ENCODE results near the gene NRP2.

- TF ChIP-seq POLR2A (IDR thresholded peaks at IDR 0.05) (no peak), CTCF (IDR thresholded peaks at IDR 0.05) (no peak)
Observed at GRCh38 chr2:205781244-205781931, 99.1 kb downstream of the NRP2 start.

Measured in Peyer's patch (tissue), 4 donors.